ENCODE results near the gene SMKR1. TPM values are rescaled to one million over a fixed set of nuclear protein-coding genes. Genes with fewer than 3 reads are reported as not detected.
"Not testable (repeated sequence)": the region's sequence is repeated elsewhere in the genome, so short reads cannot be mapped to it uniquely, and the experiment has no call there.

The SMKR1 gene
- total RNA-seq, 2 donors from 2014 or later, result 4.0 to 4.3 TPM

DNA sequence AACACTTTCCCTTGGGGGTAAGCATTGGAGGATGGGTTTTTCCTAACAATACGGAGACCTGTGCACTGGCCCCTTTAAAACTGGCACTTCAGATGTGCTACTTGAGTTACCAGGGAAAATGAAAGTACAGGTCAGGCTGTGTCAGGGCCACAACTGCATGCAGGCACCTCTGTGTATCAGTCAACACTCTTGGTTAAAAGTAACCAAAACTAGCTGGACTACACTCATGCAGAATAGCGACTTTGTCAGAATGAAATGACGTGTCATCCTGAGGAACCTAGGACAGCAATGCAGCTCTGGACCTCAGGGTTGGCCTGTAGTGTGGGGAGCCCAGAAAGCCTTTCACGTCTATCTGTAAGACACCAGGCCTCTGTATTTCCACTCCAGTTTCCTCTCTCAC is 33.8 kb upstream of the SMKR1 start:
- Mint-ChIP-seq H3K27me3 (ENCODE audit: low read depth) (no peaks in the 10 kb centered on the region), H3K27ac (no peak overlapping the region), H3K9me3 (no peaks in the 10 kb centered on the region), H3K36me3 (ENCODE audit: insufficient read depth in 2 of 2) (peaks cover 6 to 17% of the 10 kb centered on the region in 2 donors), H3K4me1 (ENCODE audit: low read depth) (peaks cover 19% of the 10 kb centered on the region), H3K4me3 (no peak overlapping the region)
- ATAC-seq (replicated peaks in 1 of 2) (peak in 1 of 2 donors; percentile 59), DNase-seq (no peak)

GRCh38 chr7:129469930-129470329 is 32.4 kb upstream of the SMKR1 start:
- peak overlapping the region; percentile 14 for H3K27ac Mint-ChIP-seq
- DNase-seq (no peak), ATAC-seq (replicated peaks in 1 of 2) (no peak)
- peaks cover 7 to 20% of the 10 kb centered on the region in 2 donors for H3K36me3 Mint-ChIP-seq (ENCODE audit: insufficient read depth in 2 of 2)
- H3K4me1 Mint-ChIP-seq (ENCODE audit: low read depth), result peaks cover 19% of the 10 kb centered on the region
- no peaks in the 10 kb centered on the region for H3K27me3 Mint-ChIP-seq (ENCODE audit: low read depth)
- no peak overlapping the region for H3K4me3 Mint-ChIP-seq
- no peaks in the 10 kb centered on the region for H3K9me3 Mint-ChIP-seq

- no peaks in the 10 kb centered on the region for H3K27me3 Mint-ChIP-seq (ENCODE audit: low read depth)
- H3K9me3 Mint-ChIP-seq, result no peaks in the 10 kb centered on the region
- no peak overlapping the region for H3K4me3 Mint-ChIP-seq
- DNase-seq, result no peak
- H3K27ac Mint-ChIP-seq, result no peak overlapping the region
- H3K4me1 Mint-ChIP-seq (ENCODE audit: low read depth), result peaks cover 19% of the 10 kb centered on the region
- peaks cover 7 to 20% of the 10 kb centered on the region in 2 donors for H3K36me3 Mint-ChIP-seq (ENCODE audit: insufficient read depth in 2 of 2)
- ATAC-seq (replicated peaks in 1 of 2), result no peak
Measured at GRCh38 chr7:129470411-129470810, 31.9 kb upstream of the SMKR1 start.

DNA sequence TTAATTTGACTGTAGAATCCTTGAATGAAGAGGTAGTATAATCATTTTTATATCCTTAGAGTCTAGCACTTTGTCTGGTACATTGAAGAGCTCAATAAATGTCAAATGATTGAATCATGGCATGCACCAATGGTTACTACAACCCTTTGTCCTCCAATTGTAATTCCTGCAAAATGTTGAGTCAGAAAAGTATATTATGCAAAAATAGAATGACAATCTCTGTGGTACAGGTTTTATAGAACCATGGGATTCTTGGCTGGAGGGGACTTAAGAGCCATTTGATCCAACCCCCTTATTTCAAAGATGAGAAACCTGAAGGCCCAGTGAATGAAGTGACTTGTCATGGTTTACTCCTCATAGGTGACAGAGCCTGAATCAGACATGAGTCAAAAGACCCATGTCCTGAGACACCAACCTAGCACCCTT is 30.9 kb upstream of the SMKR1 start:
- H3K4me1 Mint-ChIP-seq (ENCODE audit: low read depth), result peaks cover 19% of the 10 kb centered on the region
- peak overlapping the region in 1 of 2 donors; percentile 33 for H3K4me3 Mint-ChIP-seq
- ATAC-seq (replicated peaks in 1 of 2), result peak; percentile 83 to 88

GRCh38 chr7:129475931-129476330 is 26.4 kb upstream of the SMKR1 start:
- Mint-ChIP-seq H3K36me3 (ENCODE audit: insufficient read depth in 2 of 2) (peaks cover 10 to 38% of the 10 kb centered on the region in 2 donors), H3K4me1 (ENCODE audit: low read depth) (peaks cover 14% of the 10 kb centered on the region)
- not testable (repeated sequence) for H3K27ac Mint-ChIP-seq; H3K27me3 Mint-ChIP-seq (ENCODE audit: low read depth); DNase-seq; H3K9me3 Mint-ChIP-seq; ATAC-seq (replicated peaks in 1 of 2); H3K4me3 Mint-ChIP-seq

More for the DNA sequence above, 30.9 kb upstream of the SMKR1 start:
- peak; percentile 14 to 19 for DNase-seq
- Mint-ChIP-seq H3K27me3 (ENCODE audit: low read depth) (no peaks in the 10 kb centered on the region), H3K27ac (peak overlapping the region; percentile 83), H3K36me3 (ENCODE audit: insufficient read depth in 2 of 2) (peaks cover 7 to 22% of the 10 kb centered on the region in 2 donors), H3K9me3 (no peaks in the 10 kb centered on the region)

DNA sequence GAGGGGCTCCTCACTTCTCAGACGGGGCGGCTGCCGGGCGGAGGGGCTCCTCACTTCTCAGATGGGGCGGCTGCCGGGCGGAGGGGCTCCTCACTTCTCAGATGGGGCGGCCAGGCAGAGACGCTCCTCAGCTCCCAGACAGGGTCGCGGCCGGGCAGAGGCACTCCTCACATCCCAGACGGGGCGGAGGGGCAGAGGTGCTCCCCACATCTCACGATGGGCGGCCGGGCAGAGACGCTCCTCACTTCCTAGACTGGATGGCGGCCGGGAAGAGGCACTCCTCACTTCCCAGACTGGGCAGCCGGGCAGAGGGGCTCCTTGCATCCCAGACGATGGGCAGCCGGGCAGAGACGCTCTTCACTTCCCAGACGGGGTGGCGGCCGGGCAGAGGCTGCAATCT is 25.9 kb upstream of the SMKR1 start:
- not testable (repeated sequence) for H3K4me3 Mint-ChIP-seq; ATAC-seq (replicated peaks in 1 of 2); H3K4me1 Mint-ChIP-seq (ENCODE audit: low read depth); H3K9me3 Mint-ChIP-seq; H3K27me3 Mint-ChIP-seq (ENCODE audit: low read depth); DNase-seq; H3K27ac Mint-ChIP-seq
- peaks cover 10 to 39% of the 10 kb centered on the region in 2 donors for H3K36me3 Mint-ChIP-seq (ENCODE audit: insufficient read depth in 2 of 2)

- Mint-ChIP-seq H3K9me3 (no peaks in the 10 kb centered on the region), H3K4me1 (ENCODE audit: low read depth) (no peaks in the 10 kb centered on the region), H3K27me3 (ENCODE audit: low read depth) (no peaks in the 10 kb centered on the region), H3K27ac (no peak overlapping the region), H3K36me3 (ENCODE audit: insufficient read depth in 2 of 2) (peaks cover 12 to 42% of the 10 kb centered on the region in 2 donors), H3K4me3 (no peak overlapping the region)
- DNase-seq (no peak), ATAC-seq (replicated peaks in 1 of 2) (no peak)
Measured at GRCh38 chr7:129479831-129480230, 22.5 kb upstream of the SMKR1 start.

GRCh38 chr7:129480674-129481363 is 21.5 kb upstream of the SMKR1 start:
- H3K27ac Mint-ChIP-seq, result no peak overlapping the region
- ATAC-seq (replicated peaks in 1 of 2), result no peak
- H3K4me3 Mint-ChIP-seq, result no peak overlapping the region
- H3K36me3 Mint-ChIP-seq (ENCODE audit: insufficient read depth in 2 of 2), result peaks cover 11 to 37% of the 10 kb centered on the region in 2 donors
- H3K4me1 Mint-ChIP-seq (ENCODE audit: low read depth), result no peaks in the 10 kb centered on the region
- H3K27me3 Mint-ChIP-seq (ENCODE audit: low read depth), result no peaks in the 10 kb centered on the region
- no peak for DNase-seq
- H3K9me3 Mint-ChIP-seq, result no peaks in the 10 kb centered on the region

- ATAC-seq (replicated peaks in 1 of 2); H3K9me3 Mint-ChIP-seq; H3K4me3 Mint-ChIP-seq; H3K27me3 Mint-ChIP-seq (ENCODE audit: low read depth); DNase-seq; H3K27ac Mint-ChIP-seq; H3K4me1 Mint-ChIP-seq (ENCODE audit: low read depth): not testable (repeated sequence)
- peaks cover 12 to 40% of the 10 kb centered on the region in 2 donors for H3K36me3 Mint-ChIP-seq (ENCODE audit: insufficient read depth in 2 of 2)
Measured at GRCh38 chr7:129481376-129481775, 21.0 kb upstream of the SMKR1 start.

DNA sequence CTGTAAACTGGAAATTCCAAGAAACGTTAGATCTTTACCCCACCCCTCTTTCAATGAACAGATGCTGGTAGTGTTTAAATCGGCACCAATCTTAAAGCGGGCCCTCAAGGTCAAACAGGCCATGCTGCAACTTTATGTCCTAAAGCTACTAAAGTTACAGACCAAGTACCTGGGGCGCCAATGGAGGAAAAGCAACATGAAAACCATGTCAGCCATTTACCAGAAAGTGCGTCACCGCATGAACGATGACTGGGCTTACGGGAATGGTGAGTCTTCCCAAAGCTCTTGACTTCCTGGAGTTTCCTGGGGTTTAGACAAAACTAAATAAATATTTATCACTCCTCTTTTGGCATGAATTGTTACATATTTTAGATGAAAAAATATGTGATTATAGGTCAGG is 19.6 kb upstream of the SMKR1 start:
- Mint-ChIP-seq H3K9me3 (no peaks in the 10 kb centered on the region), H3K4me3 (no peak overlapping the region), H3K36me3 (ENCODE audit: insufficient read depth in 2 of 2) (peaks cover 16 to 39% of the 10 kb centered on the region in 2 donors)

DNA sequence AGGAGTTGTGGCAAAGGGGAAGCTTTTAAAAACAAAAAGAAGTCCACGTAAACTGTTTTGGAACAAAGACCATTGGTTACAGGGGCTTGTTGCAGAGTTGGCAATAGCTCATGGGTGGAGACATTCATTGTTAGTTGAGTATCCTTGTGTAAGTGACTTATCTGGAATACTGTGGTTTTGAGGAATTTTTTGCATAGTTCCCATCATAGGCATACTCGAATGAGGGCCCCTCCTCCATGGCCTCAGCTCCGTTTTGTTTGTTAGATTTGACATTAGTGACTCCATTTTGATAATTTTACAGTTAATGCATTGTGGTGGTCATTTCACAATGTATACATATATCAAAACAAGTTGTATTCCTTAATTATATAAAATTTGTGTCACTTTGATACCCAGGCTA is 12.8 kb upstream of the SMKR1 start:
- peaks cover 15 to 29% of the 10 kb centered on the region in 2 donors for H3K36me3 Mint-ChIP-seq (ENCODE audit: insufficient read depth in 2 of 2)
- H3K4me3 Mint-ChIP-seq, result no peak overlapping the region
- no peaks in the 10 kb centered on the region for H3K27me3 Mint-ChIP-seq (ENCODE audit: low read depth)
- ATAC-seq (replicated peaks in 1 of 2), result no peak
- DNase-seq, result no peak
- no peaks in the 10 kb centered on the region for H3K9me3 Mint-ChIP-seq
- H3K4me1 Mint-ChIP-seq (ENCODE audit: low read depth), result peaks cover 16% of the 10 kb centered on the region
- H3K27ac Mint-ChIP-seq, result no peak overlapping the region

More for the DNA sequence above, 19.6 kb upstream of the SMKR1 start:
- no peak for ATAC-seq (replicated peaks in 1 of 2)
- H3K27me3 Mint-ChIP-seq (ENCODE audit: low read depth), result no peaks in the 10 kb centered on the region
- DNase-seq, result no peak
- no peak overlapping the region for H3K27ac Mint-ChIP-seq
- H3K4me1 Mint-ChIP-seq (ENCODE audit: low read depth), result no peaks in the 10 kb centered on the region

- Mint-ChIP-seq H3K9me3 (no peaks in the 10 kb centered on the region), H3K27ac (peak overlapping the region; percentile 56), H3K4me3 (no peak overlapping the region), H3K27me3 (ENCODE audit: low read depth) (peaks cover 6% of the 10 kb centered on the region), H3K4me1 (ENCODE audit: low read depth) (peaks cover 33% of the 10 kb centered on the region), H3K36me3 (ENCODE audit: insufficient read depth in 2 of 2) (peaks cover 7 to 21% of the 10 kb centered on the region in 2 donors)
- ATAC-seq (replicated peaks in 1 of 2), result no peak
- DNase-seq, result no peak
Measured at GRCh38 chr7:129492391-129492790, 9.9 kb upstream of the SMKR1 start.

GRCh38 chr7:129493555-129493954 is 8.8 kb upstream of the SMKR1 start:
- Mint-ChIP-seq H3K27me3 (ENCODE audit: low read depth) (peaks cover 6% of the 10 kb centered on the region), H3K4me1 (ENCODE audit: low read depth) (peaks cover 33% of the 10 kb centered on the region), H3K9me3 (no peaks in the 10 kb centered on the region), H3K4me3 (no peak overlapping the region), H3K27ac (no peak overlapping the region), H3K36me3 (ENCODE audit: insufficient read depth in 2 of 2) (peaks cover 5 to 10% of the 10 kb centered on the region in 2 donors)
- DNase-seq (no peak), ATAC-seq (replicated peaks in 1 of 2) (peak; percentile 36 to 46)

DNA sequence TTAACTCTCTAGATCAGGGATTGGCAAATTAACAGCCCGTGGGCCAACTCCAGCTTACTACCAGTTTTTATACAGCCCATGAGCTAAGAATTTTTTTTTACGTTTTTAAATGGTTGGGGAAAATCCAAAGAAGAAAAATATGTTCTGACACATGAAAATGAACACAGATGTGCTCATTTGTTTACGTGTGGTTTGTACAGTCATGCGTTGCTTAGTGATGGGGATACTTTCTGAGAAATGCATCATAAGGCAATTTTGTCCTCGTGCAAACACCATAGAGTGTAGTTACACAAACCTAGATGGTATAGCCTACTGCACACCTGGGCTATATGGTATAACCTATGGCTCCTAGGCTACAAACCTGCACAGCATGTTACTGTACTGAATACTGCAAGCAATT is 8.3 kb upstream of the SMKR1 start:
- peak overlapping the region; percentile 44 for H3K27ac Mint-ChIP-seq
- H3K27me3 Mint-ChIP-seq (ENCODE audit: low read depth), result peaks cover 6% of the 10 kb centered on the region
- peak; percentile 89 for ATAC-seq (replicated peaks in 1 of 2)
- no peaks in the 10 kb centered on the region for H3K9me3 Mint-ChIP-seq
- H3K36me3 Mint-ChIP-seq (ENCODE audit: insufficient read depth in 2 of 2), result peaks cover 2 to 6% of the 10 kb centered on the region in 2 donors
- peak; percentile 29 to 32 for DNase-seq
- H3K4me1 Mint-ChIP-seq (ENCODE audit: low read depth), result peaks cover 33% of the 10 kb centered on the region
- H3K4me3 Mint-ChIP-seq, result peak overlapping the region in 1 of 2 donors; percentile 43

All from activated T-cell treated with anti-CD3 and anti-CD28 coated beads, Interleukin-2, amount 50 U/mL, for 72 hours (primary cell).